ENCODE results near the gene DNAJC21.

GRCh38 chr5:34982823-34983222, 53.5 kb downstream of the DNAJC21 start:
- TF ChIP-seq EP300 (IDR thresholded peaks at IDR 0.05; ENCODE audit: borderline replicate concordance in 1 of 2, control insufficient read depth in 1 of 2, low read depth in 2 of 2, low read length in 2 of 2), result no peak
- TF ChIP-seq POLR2A (IDR thresholded peaks at IDR 0.05; ENCODE audit: low read depth, low read length), result no peak
- TF ChIP-seq HCFC1 (IDR thresholded peaks at IDR 0.05; ENCODE audit: low read length), result no peak
- no peak for TF ChIP-seq BHLHE40 (IDR thresholded peaks at IDR 0.05; ENCODE audit: borderline replicate concordance in 1 of 2, low read depth in 2 of 2, low read length in 1 of 2)
- no peak for TF ChIP-seq NR2C2 (IDR thresholded peaks at IDR 0.05; ENCODE audit: borderline replicate concordance, control insufficient read depth, insufficient read length, low read depth)
- no peak for TF ChIP-seq CTCF (IDR thresholded peaks at IDR 0.05 in 2 of 3, conservative IDR thresholded peaks at IDR 0.05 in 1 of 3; ENCODE audit: control insufficient read depth in 2 of 3, extremely low read depth in 1 of 3, insufficient read depth in 1 of 3, low read depth in 3 of 3, low read length in 3 of 3)
- no peak for TF ChIP-seq FOXM1 (IDR thresholded peaks at IDR 0.05; ENCODE audit: low read depth, low read length)
- TF ChIP-seq EZH2 (IDR thresholded peaks at IDR 0.05; ENCODE audit: borderline replicate concordance, control insufficient read depth, low read depth, low read length), result no peak
- TF ChIP-seq SP1 (IDR thresholded peaks at IDR 0.05; ENCODE audit: low read depth, low read length), result no peak
- TF ChIP-seq HDAC6 (IDR thresholded peaks at IDR 0.05; ENCODE audit: unreplicated experiment), result no peak
- no peak for TF ChIP-seq CHD4 (IDR thresholded peaks at IDR 0.05)
- no peak for TF ChIP-seq BCL3 (IDR thresholded peaks at IDR 0.05; ENCODE audit: borderline replicate concordance, insufficient read depth, low read depth, low read length, poor library complexity, severe bottlenecking)
- no peak for TF ChIP-seq MAX (IDR thresholded peaks at IDR 0.05; ENCODE audit: low read depth, low read length)
